Astrocyte of the spinal cord (primary cell): ENCODE results near the gene OOSP2.

Experiments used
- DNase-seq: peaks from one replicate; pipeline ENCODE4 v3.0.0; 2011; ENCODE audit warnings: low read depth, low spot score
- H3K4me3 ChIP-seq: 2 replicates; pipeline ENCODE4 v1.5.1; 2011; ENCODE audit warnings: low read depth, mild to moderate bottlenecking, low read length, moderate library complexity
- in situ Hi-C: cut with HindIII; loops from 2 replicates; pipeline ENCODE4 v1.10.0; 2017; ENCODE audit warnings: low sequenced_read_pairs
- TF ChIP-seq, protein P1 (sequence below): IDR thresholded peaks from 2 replicates; pipeline ENCODE4 v1.5.1; 2012; ENCODE audit warnings: low read depth, mild to moderate bottlenecking, low read length, inconsistent platforms

The OOSP2 gene

DNA sequence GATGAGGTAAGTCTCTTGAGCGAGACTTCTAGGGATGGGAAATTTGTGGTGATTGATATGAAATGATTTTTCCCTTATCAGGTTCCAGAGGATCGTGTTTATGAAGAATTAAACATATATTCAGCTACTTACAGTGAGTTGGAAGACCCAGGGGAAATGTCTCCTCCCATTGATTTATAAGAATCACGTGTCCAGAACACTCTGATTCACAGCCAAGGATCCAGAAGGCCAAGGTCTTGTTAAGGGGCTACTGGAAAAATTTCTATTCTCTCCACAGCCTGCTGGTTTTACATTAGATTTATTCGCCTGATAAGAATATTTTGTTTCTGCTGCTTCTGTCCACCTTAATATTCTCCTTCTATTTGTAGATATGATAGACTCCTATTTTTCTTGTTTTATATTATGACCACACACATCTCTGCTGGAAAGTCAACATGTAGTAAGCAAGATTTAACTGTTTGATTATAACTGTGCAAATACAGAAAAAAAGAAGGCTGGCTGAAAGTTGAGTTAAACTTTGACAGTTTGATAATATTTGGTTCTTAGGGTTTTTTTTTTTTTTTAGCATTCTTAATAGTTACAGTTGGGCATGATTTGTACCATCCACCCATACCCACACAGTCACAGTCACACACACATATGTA is 55.4 kb downstream of the OOSP2 start:
- TF ChIP-seq, protein P1, sequence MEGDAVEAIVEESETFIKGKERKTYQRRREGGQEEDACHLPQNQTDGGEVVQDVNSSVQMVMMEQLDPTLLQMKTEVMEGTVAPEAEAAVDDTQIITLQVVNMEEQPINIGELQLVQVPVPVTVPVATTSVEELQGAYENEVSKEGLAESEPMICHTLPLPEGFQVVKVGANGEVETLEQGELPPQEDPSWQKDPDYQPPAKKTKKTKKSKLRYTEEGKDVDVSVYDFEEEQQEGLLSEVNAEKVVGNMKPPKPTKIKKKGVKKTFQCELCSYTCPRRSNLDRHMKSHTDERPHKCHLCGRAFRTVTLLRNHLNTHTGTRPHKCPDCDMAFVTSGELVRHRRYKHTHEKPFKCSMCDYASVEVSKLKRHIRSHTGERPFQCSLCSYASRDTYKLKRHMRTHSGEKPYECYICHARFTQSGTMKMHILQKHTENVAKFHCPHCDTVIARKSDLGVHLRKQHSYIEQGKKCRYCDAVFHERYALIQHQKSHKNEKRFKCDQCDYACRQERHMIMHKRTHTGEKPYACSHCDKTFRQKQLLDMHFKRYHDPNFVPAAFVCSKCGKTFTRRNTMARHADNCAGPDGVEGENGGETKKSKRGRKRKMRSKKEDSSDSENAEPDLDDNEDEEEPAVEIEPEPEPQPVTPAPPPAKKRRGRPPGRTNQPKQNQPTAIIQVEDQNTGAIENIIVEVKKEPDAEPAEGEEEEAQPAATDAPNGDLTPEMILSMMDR = no peak
- DNase-seq = no peak
- no peak overlapping the region for H3K4me3 ChIP-seq
- in situ Hi-C loops = no loop called here

DNA sequence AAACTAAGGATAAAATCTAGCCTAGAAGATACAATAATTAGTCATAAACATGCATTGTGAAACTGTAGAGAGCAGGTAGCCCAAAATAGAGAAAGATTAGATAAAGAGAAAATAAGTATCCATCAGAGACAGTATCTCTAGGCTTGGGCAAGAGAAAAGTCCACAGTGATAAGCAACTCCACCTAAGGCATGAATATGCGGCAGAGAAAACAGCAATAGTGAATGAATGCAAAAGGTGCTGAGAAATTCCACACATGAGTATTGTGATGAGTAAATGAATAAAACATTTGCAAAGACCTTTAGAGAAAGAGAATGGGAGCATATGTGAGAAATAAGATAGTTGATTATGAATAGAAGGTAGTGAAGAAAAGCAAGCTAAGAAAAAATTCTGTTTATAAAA is 57.0 kb downstream of the OOSP2 start:
- no peak for DNase-seq
- in situ Hi-C loops = no loop called here
- H3K4me3 ChIP-seq = no peak overlapping the region
- TF ChIP-seq, protein P1 = no peak
